Fibroblast of skin of right quadriceps (primary cell): Measurements from ENCODE around the gene GAS7.

ENCODE experiments used
- DNase-seq: peaks from one replicate; pipeline ENCODE4 v3.0.0-alpha.2; 2013

The GAS7 gene

DNA sequence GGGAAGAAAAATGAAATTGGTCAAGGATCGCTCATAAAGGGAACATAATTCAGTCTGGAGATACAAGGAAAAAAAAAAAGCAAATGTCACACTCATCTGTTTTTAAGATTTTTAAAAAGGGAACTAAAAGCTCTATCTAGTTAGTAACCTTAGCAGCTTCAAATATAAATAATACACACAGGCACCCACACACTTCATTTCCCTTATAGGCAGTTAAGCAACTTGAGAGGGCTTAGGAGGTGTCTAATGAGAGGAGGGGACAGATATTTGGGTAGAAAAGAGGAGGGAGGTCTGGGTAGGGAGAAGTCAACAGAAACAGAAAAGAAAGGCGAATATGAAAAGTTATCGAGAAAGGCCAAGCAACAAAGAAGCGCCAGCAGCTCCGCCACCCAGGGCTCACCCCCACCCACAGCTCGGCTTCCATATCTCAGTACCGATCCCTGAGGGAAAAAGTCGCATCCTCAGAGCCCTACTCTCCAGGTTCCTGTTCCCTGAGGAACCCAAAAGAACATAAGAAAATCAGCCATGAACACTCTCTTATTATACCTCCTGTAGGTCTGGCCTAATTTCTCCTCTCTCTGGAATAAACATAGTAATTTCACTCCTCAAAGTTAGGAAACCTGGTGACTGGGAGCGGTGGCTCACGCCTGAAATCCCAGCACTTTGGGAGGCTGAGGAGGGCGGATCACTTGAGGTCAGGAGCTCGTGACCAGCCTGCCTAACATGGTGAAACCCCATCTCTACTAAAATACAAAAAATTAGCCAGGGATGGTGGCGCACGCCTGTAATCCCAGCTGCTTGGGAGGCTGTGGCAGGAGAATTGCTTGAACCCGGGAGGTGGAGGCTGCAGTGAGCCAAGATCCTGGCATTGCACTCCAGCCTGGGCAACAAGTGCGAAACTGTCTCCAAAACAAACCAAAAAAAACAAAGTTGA is 223.7 kb downstream of the GAS7 start:
- DNase-seq = no peak

- no peak for DNase-seq
Measured at GRCh38 chr17:9973669-9974447, 224.5 kb downstream of the GAS7 start.

GRCh38 chr17:9971991-9972390 is 226.4 kb downstream of the GAS7 start:
- peak; percentile 66 for DNase-seq

DNA sequence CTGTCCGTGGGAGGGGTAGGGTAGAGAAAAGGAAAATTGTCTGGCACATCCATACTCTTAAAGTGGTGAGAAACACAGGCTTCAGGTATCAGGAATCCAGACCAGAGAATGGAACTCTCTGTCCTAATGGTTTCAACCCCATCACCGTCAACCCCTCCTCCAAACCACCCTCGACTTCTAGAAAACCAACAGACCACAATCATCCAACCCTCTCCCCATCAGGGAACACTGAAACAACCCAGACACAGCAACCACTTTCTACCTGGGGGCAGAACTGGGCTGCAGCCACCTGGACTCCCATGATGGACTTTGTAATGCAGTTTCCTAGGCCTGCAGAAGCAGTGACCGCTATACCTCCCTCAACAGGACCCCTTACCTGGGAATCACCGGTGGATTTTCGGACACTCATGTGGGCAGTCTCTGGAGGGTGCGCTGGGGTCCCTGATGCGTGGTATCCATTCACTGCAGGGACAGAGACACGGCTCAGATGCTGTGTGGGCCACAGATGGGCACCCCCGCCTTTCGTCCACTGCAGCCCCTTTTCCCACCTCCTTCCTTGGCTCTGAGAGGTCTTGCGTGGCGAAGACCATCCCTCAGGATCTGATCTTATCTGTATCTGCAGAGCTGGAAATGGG is 229.0 kb downstream of the GAS7 start:
- DNase-seq = no peak

DNA sequence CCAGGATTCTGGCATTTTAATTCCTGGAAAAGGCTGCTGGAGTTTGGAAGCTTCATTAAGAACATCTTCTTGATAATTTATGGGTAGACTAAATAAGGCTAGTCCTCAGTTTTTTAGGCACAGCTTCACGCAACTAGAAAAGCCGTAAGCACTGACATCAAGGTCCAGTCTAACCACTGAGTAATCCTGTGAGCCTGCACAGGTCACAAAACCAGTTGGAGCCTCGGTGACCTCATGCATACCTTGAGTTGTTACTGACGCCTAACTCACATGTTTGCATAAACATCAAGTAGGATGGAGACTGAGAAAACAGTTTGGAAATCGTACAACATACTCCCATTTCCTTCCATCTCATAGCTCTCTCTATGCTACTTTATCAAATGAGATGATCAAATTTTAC is 229.5 kb downstream of the GAS7 start:
- peak; percentile 23 for DNase-seq

DNA sequence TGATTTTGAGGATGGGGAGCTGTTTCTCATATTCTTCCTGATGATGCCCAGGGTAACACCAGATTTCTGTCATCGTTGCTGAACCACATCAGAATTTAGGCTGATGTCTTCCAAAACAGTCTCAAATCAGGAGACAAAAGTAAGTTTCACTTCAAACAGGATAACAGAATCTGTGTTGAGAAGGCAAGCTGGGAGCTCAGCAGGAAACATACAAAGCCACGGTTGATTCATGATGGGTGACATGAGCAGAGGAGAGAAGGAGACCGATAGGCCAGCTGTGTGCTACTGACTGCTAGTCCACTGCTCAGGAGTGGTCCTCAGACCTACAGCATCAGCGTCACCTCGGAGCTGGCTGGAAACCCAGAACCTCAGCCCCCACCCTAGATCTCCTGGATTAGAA is 230.4 kb downstream of the GAS7 start:
- no peak for DNase-seq

DNA sequence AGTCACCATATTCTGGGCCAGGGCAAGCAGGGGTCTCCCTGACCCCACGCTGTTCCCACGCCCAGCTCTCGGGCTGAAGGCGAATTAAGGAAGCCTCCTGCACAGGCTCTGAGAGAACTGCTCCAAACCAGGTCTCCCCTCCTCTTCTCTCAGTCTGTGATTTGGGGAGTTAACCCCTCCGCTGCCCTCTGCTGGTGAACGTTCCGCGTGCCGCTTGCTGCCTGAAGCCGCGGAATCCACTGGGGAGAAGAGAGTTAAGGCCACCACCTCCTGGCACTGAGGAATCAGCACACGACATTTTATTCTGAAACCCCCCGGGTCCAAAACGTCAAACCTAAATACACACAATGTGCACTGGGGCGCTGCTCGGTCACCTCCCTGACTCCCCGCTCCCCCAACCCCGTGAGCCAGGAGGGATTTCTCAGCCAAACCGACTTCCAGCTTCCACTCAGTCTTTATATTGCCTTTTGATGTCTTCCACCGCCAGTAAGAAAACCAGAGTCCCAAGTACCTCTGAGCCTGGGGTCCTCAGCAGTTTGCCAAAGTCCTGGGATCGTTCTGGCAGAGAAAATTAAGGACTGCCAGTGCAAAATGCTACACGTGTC is 238.9 kb downstream of the GAS7 start:
- DNase-seq = peak; percentile 59

DNA sequence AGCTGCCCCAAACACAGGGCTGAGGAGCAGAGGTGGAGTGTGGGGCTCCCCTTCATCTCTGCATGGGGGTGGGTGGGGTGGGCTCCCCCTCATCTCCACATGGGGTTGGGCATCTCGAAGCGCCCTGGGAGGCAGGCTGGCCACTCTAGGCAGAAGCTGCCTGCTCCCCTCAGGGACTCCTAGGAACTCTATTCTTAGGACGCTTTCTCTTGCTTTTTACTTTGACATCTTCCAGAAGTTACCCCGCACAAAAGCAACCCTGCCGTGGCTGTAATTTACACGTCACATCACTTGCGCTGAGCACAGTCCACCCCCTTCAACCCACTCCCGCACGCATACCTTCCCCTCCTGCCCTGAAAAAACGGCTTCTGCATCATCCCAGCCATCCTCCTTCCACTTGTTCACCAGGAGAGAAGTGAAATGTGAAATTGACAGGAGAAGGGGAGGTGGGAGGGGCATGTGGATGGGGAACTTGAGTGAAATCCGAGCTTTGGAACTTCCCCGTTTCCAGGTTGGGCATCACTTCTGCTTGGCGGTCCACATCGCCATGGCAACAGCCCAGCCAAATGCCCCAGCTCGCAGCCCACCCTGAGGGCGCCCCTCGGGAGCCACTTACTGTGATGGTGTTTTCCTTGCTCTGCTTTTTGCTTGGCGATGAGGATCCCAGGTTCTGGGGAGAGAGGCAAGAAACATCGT is 239.7 kb downstream of the GAS7 start:
- DNase-seq = no peak

- DNase-seq = no peak
Measured at GRCh38 chr17:9957244-9957643, 241.2 kb downstream of the GAS7 start.

GRCh38 chr17:9956474-9957131 is 241.8 kb downstream of the GAS7 start:
- DNase-seq = no peak

DNA sequence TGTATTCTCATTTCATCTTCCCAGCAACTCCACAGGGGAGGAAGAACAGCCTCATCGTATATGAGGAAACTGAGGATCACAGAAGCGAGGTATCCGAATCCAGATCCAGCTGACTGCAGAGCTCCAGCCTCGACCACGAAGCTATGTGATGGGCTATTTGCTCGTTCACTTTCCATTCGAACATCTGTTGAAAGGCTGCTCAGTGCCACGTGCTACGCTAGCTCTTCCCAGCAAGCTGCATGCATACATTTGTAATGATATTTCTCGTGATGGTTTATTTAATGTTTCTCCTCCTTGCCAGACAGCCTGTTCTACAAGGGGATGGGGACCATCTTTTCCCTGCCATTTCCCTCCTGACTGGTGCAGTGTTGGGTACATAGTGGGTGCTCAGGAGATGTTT is 244.9 kb downstream of the GAS7 start:
- no peak for DNase-seq

DNA sequence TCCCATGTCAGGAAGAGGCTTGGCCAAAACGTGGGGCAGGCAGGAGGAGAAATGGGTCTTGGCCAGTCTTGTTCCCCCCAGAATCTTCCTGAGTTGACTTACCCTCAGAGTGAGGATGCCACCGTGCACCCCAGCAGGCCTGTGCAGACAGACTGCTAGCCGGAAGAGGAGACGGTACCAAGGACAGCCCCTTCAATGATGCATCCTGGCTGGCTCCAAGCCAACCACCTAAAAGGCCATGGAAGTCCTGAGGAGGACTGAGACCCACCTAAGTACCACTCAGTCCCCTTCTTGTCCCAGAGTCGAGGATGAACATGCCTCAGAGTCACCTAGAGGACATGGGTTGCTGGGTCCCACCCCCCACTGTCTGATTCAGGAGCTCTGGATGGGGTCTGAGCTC is 246.6 kb downstream of the GAS7 start:
- no peak for DNase-seq

DNA sequence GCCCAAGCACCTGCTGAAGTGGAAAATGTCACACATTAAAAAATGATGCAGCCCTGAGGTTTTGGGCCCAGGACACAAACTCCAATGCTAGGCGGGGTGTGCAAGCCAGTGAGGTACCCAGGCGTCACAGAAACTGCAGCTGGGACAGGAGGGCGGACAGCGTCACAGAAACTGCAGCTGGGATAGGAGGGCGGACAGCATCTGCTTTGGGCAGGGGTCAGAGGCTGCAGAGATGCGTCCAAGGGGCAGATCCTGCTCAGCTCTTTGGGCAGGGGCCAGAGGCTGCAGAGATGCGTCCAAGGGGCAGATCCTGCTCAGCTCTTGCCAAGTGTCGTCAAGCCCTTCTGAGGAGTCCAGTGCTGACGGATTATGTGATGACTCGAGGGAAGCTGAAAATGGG is 249.5 kb downstream of the GAS7 start:
- DNase-seq = no peak

DNA sequence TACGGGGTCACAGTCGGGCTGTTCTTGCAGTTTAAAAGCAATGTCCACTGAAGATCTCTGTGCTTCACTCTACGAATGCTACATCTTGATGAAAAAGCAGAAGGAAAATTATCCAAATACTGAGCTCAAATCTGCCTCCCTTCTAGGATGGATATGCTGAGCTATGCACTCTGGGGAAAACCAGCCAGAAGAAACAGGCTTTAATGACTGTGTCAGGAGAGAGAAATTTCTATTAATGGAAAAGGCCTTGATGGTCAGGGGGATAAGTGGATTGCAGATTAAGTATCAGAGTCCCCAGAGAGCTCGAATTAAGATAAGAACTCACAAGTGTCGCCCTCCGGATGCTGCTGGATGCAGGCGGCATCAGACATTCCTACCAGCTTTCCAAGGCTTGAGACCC is 253.7 kb downstream of the GAS7 start:
- no peak for DNase-seq

GRCh38 chr17:9943343-9943742 is 255.1 kb downstream of the GAS7 start:
- no peak for DNase-seq

DNA sequence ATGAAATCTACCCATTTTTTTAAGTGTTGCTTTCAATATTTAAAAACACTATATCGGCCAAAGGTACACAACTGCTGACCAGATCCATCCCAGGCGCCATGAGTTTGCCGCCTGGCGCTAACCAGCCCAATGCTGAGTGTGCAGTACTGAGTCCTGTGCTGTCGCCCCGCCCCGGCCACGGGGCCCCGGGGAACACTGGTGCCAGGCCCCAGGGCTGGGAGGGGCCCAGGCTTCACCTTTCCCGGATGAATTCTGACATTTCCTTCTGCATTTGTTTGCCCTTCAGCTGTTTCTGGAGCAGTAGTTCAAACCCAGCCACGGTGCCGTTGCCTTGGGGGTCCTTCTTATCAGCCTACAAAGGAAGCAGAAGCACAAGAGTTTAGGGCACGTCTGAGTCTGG is 255.5 kb downstream of the GAS7 start:
- DNase-seq = no peak

DNA sequence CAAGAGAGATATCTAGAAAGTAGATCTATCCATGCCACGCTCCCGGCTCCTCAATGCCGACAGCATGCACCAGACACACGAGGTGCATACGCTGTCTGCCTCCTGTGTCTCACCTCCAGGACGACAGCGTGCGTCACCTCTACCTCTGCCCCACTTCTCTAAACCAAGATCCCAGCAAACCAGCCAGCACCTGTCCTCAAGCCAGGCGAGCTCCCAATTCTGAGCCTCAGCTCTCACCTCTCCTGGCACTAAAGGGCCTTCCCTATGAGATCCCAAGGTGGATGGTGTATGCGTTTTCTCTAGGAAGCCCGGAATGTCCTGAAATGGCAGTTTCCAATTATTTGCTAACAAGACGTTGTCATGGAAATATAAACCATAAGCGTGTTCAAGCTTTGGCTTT is 257.1 kb downstream of the GAS7 start:
- no peak for DNase-seq

DNA sequence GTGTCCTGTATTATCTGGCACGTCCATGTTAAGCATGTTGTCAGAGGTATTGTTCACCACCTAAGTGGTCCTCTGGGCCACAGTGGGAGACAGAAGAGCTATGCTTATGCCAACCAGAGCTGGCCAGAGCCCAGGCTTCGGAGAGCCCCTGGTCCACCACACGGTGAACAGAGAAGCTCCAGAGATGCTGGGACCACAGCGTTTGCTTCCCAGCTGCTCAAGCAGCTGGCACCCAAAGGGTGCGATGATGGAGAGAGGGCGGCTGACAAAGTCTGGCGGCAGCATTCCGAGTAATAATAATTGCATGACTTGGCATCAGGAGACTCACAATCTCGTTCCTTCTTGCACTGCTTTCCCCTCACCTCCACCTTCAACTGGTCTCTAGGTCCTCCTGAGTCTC is 257.6 kb downstream of the GAS7 start:
- no peak for DNase-seq

DNA sequence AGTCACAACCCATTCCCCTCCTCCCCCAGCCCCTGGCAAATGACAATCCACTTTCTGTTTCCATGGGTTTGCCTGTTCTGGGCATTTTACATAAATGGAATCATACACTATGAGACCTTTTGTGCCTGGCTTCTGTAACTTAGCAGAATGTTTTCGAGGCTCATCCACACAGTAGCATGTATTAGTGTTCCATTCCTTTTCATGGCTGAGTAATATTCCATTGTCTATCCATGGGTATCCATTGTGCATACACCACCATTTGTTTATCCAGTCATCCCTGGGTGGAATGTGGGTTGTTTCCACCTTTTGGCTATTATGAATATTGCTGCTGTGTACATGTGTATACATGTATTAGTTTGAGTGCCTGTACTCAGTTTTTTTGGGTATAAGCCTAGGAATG is 259.6 kb downstream of the GAS7 start:
- DNase-seq = no peak

DNA sequence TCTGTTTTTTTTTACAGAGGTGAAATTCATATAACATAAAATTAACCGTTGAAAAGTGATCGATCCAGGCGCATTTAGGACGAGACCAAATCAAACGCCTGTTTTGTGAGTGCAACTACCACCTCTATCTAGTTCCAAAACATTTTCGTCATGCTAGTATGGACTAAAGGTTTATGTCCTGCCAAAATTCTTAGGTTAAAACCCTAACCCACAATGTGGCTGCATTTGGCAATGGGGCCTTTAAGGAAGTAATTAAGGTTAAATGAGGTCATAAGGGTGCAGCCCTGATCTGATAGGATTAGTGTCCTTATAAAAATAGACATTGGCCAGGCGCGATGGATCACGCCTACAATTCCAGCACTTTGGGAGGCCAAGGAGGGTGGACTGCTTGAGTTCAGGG is 260.5 kb downstream of the GAS7 start:
- DNase-seq = no peak

DNA sequence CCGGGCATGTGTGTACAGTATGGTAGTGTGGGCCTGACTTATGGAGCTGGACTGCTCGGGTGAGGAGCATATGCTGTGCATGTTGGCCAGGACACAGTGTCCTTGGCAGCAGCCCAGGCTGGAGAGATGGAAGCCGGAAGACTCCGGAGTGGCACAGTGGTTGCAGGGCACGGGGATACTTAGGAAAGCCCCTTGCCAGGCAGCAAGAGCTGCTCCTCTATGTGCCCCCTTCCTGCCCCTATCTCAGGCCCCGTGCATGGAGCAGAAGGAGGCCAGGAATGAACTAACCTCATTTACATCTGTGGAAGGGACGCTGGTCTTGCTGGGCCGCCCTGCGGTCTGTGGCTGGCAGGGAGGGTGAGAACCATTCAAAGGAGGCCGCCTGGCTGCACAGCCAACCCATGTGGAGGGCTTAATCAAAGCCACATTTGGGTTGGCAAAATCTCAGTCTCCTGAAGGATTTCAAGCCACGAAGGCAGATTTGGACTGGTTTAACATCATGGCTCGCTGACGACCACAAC is 261.1 kb downstream of the GAS7 start:
- peak; percentile 72 for DNase-seq

DNA sequence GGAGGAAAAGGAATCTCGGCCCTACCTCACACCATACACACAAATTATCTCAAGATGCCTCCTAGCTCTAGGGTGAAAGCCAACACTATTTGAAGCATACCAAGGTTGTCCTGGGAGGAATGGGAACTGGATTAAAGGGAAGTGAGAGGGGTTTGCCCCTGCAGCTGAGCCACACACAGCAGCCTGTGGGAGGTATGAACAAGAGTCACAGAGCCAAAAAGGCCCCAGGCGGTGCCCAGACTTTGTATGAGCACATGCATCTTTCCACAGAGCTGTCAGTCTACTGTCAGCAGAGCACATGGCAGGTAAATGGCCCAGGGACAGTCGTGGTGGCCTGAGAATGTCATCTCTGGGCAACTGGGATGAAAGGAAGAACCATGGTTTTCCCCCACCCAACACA is 262.3 kb downstream of the GAS7 start:
- no peak for DNase-seq
